Prostate gland (tissue), 2 donors: ENCODE results near the gene CLIP1.

Experiments
- POLR2A ChIP-seq: fragments of 450-650 bp; IDR thresholded peaks from one replicate; pipeline ENCODE4 v1.6.1; 2016; ENCODE audit warnings: antibody characterized with exemption, mild to moderate bottlenecking
- POLR2AphosphoS5 ChIP-seq: sonication (generic); formaldehyde crosslinking; IDR thresholded peaks from one replicate; pipeline ENCODE4 v1.6.1; 2017; ENCODE audit warnings: antibody characterized with exemption
- TF ChIP-seq, protein P1 (sequence below), 4 experiments: fragments of 200-600 bp in 2 of 4; fragments of 450-650 bp in 2 of 4; sonication (generic) in 2 of 4; IDR thresholded peaks; 1 replicate in 3 of 4; 2 replicates in 1 of 4; pipeline ENCODE4 v1.5.1; 2016 to 2019; ENCODE audit warnings: antibody characterized with exemption in 4 of 4, mild to moderate bottlenecking in 2 of 4, moderate library complexity in 2 of 4

GRCh38 chr12:122435186-122435585, 12.7 kb upstream of the CLIP1 start:
- TF ChIP-seq, protein P1, sequence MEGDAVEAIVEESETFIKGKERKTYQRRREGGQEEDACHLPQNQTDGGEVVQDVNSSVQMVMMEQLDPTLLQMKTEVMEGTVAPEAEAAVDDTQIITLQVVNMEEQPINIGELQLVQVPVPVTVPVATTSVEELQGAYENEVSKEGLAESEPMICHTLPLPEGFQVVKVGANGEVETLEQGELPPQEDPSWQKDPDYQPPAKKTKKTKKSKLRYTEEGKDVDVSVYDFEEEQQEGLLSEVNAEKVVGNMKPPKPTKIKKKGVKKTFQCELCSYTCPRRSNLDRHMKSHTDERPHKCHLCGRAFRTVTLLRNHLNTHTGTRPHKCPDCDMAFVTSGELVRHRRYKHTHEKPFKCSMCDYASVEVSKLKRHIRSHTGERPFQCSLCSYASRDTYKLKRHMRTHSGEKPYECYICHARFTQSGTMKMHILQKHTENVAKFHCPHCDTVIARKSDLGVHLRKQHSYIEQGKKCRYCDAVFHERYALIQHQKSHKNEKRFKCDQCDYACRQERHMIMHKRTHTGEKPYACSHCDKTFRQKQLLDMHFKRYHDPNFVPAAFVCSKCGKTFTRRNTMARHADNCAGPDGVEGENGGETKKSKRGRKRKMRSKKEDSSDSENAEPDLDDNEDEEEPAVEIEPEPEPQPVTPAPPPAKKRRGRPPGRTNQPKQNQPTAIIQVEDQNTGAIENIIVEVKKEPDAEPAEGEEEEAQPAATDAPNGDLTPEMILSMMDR (IDR thresholded peaks at IDR 0.05): no peak
- TF ChIP-seq POLR2A (no peak), POLR2AphosphoS5 (no peak)
